Myocyte (in vitro differentiated cells): ENCODE data around the gene GTPBP10. TPM values are rescaled to one million over a fixed set of nuclear protein-coding genes. Genes with fewer than 3 reads are reported as not detected.

Experiments
- DNase-seq: peaks from one replicate; pipeline ENCODE4 v3.0.0-alpha.2; 2012; ENCODE audit warnings: low read depth
- total RNA-seq: library from RNA; depleted of rRNA; stranded (reverse); fragments of >200 nt; gene quantifications from 2 replicates; pipeline ENCODE4 v1.2.3, GENCODE V29; 2014

GTPBP10 gene
- total RNA-seq, 1 donor from 2014 or later, result 17.4 TPM

- DNase-seq, result peak; percentile 92
These were observed 84.3 kb downstream of the GTPBP10 start for GRCh38 chr7:90430614-90431460.

GRCh38 chr7:90432752-90433151, 86.2 kb downstream of the GTPBP10 start:
- DNase-seq, result no peak

GRCh38 chr7:90433221-90433620, 86.7 kb downstream of the GTPBP10 start:
- no peak for DNase-seq

Other genes starting within 250 kb of the GTPBP10 start
- gene STEAP1, start 192.2 kb upstream of the GTPBP10 start, total RNA-seq, result 12.5 and 14.4 TPM in 2 replicates
- gene STEAP2, start 135.0 kb upstream of the GTPBP10 start, total RNA-seq, result 6.9 and 7.1 TPM in 2 replicates
- gene CFAP69, start 101.5 kb upstream of the GTPBP10 start, total RNA-seq, result 2.0 and 2.5 TPM in 2 replicates
- gene FAM237B, start 25.4 kb upstream of the GTPBP10 start, total RNA-seq, result not detected in 2 replicates
- gene CLDN12, start 56.7 kb downstream of the GTPBP10 start, total RNA-seq, result 40.7 and 42.0 TPM in 2 replicates
- gene PTTG1IP2, start 122.9 kb downstream of the GTPBP10 start, total RNA-seq, result not detected in 2 replicates
- gene CDK14, start 249.6 kb downstream of the GTPBP10 start, total RNA-seq, result 19.7 and 27.8 TPM in 2 replicates